NB4 (cell line): ENCODE measurements around the gene CCDC92.

Source experiments
- POLR2A ChIP-seq: IDR thresholded peaks from 2 replicates; pipeline ENCODE4 v1.6.1; 2011; ENCODE audit warnings: mild to moderate bottlenecking; ENCODE audit not compliant: insufficient read length; ENCODE audit errors: extremely low read depth
- TF ChIP-seq, protein P1 (sequence below): IDR thresholded peaks from one replicate; pipeline ENCODE4 v1.5.1; 2012; ENCODE audit warnings: low read depth, low read length
- TF ChIP-seq, protein P2 (sequence below): IDR thresholded peaks from 2 replicates; pipeline ENCODE4 v1.6.1; 2011; ENCODE audit warnings: low read depth, low read length

DNA sequence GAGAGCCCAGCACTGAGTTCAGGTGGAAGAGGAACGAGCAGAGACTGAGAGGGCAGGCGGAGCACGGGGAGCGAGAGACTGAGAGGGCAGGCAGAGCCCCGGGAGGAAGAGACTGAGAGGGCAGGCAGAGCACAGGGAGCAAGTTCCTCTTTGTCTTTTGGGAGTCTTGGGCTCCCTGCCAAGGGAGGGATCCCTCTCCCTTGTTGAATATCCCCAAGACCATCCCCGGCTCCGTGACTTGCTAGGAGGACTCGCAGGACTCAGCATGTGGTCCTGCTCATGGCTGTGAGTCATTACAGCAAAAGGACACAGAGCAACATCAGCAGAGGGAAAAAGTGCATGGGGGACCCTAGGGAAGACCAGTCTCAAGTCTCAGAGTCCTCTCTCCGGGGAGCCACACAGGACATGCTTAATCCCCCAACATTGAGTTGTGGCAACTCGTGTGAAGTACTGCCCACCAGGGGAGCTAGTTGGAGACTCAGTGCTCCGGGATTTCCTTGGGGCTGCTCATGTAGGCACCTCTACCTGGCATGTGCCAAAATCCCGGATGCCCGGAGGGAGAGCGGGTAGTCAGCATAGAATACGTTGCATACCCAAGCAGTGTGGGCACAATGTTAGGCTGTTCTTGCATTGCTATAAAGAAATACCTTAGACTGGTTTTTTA, 81.0 kb downstream of the CCDC92 start:
- TF ChIP-seq, protein P1, sequence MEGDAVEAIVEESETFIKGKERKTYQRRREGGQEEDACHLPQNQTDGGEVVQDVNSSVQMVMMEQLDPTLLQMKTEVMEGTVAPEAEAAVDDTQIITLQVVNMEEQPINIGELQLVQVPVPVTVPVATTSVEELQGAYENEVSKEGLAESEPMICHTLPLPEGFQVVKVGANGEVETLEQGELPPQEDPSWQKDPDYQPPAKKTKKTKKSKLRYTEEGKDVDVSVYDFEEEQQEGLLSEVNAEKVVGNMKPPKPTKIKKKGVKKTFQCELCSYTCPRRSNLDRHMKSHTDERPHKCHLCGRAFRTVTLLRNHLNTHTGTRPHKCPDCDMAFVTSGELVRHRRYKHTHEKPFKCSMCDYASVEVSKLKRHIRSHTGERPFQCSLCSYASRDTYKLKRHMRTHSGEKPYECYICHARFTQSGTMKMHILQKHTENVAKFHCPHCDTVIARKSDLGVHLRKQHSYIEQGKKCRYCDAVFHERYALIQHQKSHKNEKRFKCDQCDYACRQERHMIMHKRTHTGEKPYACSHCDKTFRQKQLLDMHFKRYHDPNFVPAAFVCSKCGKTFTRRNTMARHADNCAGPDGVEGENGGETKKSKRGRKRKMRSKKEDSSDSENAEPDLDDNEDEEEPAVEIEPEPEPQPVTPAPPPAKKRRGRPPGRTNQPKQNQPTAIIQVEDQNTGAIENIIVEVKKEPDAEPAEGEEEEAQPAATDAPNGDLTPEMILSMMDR = peak; percentile 4
- no peak for TF ChIP-seq POLR2A
- TF ChIP-seq, protein P2, sequence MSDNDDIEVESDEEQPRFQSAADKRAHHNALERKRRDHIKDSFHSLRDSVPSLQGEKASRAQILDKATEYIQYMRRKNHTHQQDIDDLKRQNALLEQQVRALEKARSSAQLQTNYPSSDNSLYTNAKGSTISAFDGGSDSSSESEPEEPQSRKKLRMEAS = no peak
